RWPE1 (cell line): ENCODE measurements around the gene RPL38.
"Not testable (repeated sequence)": the region's sequence is repeated elsewhere in the genome, so short reads cannot be mapped to it uniquely, and the experiment has no call there.

ENCODE experiments used
- CTCF ChIA-PET: fragments of 350-600 bp; sonication (Branson Sonifier 250); formaldehyde crosslinking; extraction: SDS; loops from one replicate; lab custom pipeline; 2021; lab: Yijun Ruan, JAX
- POLR2A ChIA-PET: fragments of 400-600 bp; formaldehyde crosslinking; extraction: SDS; loops from one replicate; lab custom pipeline; 2020; ENCODE audit warnings: antibody characterized with exemption; ENCODE audit not compliant: low non-redundant PET; lab: Yijun Ruan, JAX
- DNase-seq: peaks from one replicate; pipeline ENCODE4 v3.0.0; 2012; ENCODE audit warnings: low spot score
- H3K27ac ChIP-seq: fragments of 450-650 bp; 2 replicates; pipeline ENCODE4 v1.5.1; 2017
- TF ChIP-seq, protein P1 (sequence below): fragments of 450-650 bp; conservative IDR thresholded peaks from 2 replicates; pipeline ENCODE4 v1.5.1; 2017; ENCODE audit warnings: low read depth, mild to moderate bottlenecking

RPL38 gene

DNA sequence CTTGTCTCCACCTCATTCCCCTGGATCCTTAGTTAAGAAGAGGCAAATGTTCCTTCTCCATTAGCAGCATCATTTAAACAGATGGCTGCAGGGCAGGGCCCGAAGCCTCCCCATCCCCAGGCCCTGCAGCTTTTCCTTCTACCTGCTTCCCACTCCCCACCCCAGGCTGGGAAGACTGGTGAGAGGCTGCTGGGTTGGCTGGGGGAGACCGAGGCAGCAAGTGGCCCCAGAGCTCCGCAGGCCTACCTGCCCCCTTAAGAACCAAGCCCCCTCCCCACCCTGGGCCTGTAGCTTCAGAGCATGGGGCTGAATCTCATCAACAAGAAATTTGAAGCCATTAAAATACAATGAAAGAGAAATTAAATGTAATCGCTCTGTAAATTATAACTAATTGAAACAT is 22.1 kb upstream of the RPL38 start:
- no peak overlapping the region for H3K27ac ChIP-seq
- no peak for DNase-seq
- POLR2A ChIA-PET: no interaction called here
- TF ChIP-seq, protein P1, sequence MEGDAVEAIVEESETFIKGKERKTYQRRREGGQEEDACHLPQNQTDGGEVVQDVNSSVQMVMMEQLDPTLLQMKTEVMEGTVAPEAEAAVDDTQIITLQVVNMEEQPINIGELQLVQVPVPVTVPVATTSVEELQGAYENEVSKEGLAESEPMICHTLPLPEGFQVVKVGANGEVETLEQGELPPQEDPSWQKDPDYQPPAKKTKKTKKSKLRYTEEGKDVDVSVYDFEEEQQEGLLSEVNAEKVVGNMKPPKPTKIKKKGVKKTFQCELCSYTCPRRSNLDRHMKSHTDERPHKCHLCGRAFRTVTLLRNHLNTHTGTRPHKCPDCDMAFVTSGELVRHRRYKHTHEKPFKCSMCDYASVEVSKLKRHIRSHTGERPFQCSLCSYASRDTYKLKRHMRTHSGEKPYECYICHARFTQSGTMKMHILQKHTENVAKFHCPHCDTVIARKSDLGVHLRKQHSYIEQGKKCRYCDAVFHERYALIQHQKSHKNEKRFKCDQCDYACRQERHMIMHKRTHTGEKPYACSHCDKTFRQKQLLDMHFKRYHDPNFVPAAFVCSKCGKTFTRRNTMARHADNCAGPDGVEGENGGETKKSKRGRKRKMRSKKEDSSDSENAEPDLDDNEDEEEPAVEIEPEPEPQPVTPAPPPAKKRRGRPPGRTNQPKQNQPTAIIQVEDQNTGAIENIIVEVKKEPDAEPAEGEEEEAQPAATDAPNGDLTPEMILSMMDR: no peak
- CTCF ChIA-PET: interaction anchor here (1.6 kb wide), 1 partner anchor 18 kb away, joined by 4 read pairs; no protein-coding TSS in a partner anchor

DNA sequence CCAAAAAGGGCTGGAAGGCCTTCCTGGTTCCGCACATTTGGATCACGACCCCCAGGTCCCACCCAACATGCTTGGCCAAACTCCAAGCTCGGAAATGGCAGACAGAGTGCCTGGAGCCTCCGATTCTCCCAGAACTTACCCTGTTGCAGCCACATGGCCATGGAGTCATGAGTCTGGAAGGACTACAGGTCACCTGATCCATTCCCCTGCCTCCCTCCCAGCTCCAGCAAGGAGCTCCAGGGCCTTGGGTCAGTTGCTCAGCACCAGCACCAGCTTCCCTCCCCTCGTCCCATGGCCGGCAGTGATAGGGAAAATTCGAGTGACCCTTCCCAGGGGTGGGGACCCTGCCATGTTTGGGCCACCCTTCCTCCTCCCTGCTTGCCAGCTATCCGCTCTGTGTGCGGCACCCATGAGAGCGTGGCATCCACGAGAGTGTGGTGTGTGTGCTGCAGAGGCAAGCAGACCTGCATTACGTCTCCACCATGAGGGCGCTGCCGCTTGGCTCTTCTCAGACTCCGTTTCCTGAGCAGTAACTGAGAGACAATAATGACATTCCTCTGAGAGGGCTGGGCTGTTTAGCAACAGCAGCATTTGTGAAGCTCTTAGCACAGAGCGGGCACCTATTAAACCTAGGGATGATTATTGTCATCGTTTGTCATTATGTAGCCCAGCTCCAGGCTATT is 21.3 kb upstream of the RPL38 start:
- DNase-seq: no peak
- ChIA-PET POLR2A (no interaction called here), CTCF (interaction anchor here (0.6 to 1.6 kb wide), 3 partner anchors 17 to 423 kb away, joined by 3 to 5 read pairs (median 4); no protein-coding TSS in a partner anchor)
- H3K27ac ChIP-seq: no peak overlapping the region
- TF ChIP-seq, protein P1: no peak

DNA sequence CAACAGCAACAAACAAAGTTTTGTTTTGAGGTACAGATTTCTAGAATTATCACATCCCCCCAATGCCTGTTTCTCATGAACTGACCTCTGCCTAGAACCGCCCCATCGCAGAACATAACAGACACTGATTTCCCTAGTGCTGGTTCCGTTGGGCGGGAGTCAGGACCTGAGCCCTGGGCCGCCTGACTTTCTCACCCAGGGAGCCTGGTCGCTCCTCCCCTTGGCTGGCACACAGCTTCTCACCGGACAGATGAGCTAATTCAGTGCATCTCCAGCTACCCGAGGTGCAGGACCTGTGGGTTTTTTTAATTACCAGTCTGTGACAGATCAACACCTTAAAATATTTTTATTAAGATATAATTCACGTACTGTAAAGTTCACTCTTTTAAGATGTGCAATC is 20.1 kb upstream of the RPL38 start:
- ChIA-PET POLR2A (no interaction called here), CTCF (no interaction called here)
- no peak overlapping the region for H3K27ac ChIP-seq
- DNase-seq: no peak
- TF ChIP-seq, protein P1: no peak

DNA sequence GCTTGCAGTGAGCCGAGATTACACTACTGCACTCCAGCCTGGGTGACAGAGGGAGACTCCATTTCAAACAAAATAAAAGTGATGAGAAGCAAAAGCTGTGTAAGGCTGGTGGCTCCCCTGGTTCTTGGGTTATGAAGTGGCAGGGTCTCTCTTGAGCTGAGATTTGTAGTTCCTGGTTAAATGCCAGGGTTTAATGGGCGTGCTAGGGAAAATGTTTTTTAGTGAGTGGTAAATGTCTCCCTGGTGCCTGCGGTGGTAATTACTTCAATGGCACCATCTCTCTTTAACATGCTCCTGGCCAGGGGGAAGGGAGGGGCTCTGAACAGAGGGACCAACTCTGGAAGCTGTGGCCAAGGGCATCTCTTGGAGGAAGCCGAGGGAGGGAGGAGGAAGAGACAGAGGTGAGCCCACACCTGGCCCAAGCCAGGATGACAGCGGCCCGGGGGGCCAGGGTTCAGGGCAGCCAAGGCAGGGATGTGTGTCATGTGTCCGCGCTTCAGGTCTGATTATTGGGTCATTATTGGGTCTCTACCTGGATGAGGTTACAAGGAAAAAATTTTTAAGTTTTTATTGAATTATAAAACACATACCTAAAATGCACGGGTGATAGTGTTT is 17.8 kb upstream of the RPL38 start:
- ChIA-PET POLR2A (no interaction called here), CTCF (interaction anchor here (0.6 to 3.1 kb wide), 3 partner anchors 14 to 382 kb away, joined by 3 to 11 read pairs (median 3); partner anchors contain the start of gene CD300H)
- TF ChIP-seq, protein P1: no peak
- H3K27ac ChIP-seq: no peak overlapping the region
- no peak for DNase-seq

DNA sequence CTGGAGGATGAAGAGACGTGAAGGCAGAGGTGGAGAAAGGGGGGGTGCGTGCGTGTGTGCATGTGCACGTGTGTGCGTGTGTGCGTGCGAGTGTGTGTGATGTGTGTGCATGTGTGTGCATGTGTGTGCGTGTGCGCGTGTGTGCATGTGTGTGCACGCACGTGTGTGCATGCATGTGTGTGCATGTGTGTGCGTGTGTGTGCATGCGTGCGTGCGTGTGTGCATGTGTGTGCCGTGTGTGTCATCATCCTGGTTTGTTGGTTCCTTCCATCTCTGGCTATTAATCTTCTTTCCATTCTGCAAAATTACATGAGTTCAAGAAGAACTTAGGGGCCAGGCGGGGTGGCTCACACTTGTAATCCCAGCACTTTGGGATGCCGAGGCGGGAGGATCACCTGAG is 17.0 kb upstream of the RPL38 start:
- no peak for DNase-seq
- POLR2A ChIA-PET: no interaction called here
- CTCF ChIA-PET: interaction anchor here (3.1 kb wide), 1 partner anchor 13 kb away, joined by 11 read pairs; no protein-coding TSS in a partner anchor
- H3K27ac ChIP-seq: no peak overlapping the region
- TF ChIP-seq, protein P1: no peak

DNA sequence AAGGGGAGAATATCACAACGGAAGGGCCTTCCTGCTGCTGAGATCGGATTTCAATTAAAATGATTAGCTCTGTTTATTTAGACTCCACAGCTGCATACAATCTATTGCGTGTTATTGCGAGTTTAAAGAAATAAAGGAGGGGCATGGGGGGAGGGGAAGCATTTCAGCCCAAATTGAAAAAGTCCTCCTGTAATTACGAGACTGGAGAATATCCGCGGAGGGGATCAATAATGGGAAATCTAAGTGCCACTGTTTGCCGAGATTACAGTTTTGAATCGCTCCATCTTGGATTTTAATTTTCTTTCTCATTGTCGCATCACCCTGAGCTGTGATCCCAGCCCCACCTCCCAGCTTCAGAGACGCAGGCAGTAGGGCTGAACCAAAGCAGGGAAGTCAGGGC is 15.7 kb upstream of the RPL38 start:
- CTCF ChIA-PET: interaction anchor here (3.1 kb wide), 1 partner anchor 12 kb away, joined by 11 read pairs; no protein-coding TSS in a partner anchor
- TF ChIP-seq, protein P1: no peak
- DNase-seq: no peak
- no peak overlapping the region for H3K27ac ChIP-seq
- POLR2A ChIA-PET: no interaction called here

DNA sequence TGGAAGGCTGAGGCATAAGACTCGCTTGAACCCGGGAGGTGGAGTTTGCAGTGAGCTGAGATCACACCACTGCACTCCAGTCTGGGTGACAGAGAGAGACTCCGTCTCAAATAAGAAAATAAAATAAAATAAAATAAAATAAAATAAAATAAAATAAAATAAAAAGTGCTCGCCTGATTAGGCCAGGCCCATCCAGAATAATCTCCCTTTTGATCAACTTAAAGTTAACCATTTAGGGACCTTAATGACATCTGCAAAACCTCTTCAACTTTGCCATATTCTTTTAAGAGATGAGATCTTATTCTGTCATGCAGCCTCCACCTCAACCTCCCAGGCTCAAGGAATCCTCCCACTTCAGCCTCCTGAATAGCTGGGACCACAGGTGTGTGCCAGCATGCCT is 14.8 kb upstream of the RPL38 start:
- POLR2A ChIA-PET: not testable (repeated sequence)

More for the DNA sequence above, 14.8 kb upstream of the RPL38 start:
- CTCF ChIA-PET: interaction anchor here (0.6 to 1.6 kb wide), 2 partner anchors 11 to 87 kb away, joined by 3 to 10 read pairs; no protein-coding TSS in a partner anchor
- H3K27ac ChIP-seq, DNase-seq: not testable (repeated sequence)
